CD8-positive, alpha-beta memory T cell (primary cell): ENCODE measurements around the gene WDR77. TPM values are rescaled to one million over a fixed set of nuclear protein-coding genes. Genes with fewer than 3 reads are reported as not detected.

ENCODE experiments used
- CTCF ChIA-PET: fragments of 350-600 bp; sonication (Branson Sonifier 250); formaldehyde crosslinking; loops from one replicate; lab custom pipeline; 2021; ENCODE audit warnings: antibody characterized with exemption; lab: Charles Lee
- POLR2A ChIA-PET: fragments of 350-600 bp; sonication (Branson Sonifier 250); formaldehyde crosslinking; loops from one replicate; lab custom pipeline; 2021; ENCODE audit warnings: antibody characterized with exemption; lab: Charles Lee
- DNase-seq, 5 donors: peaks; one replicate each; pipeline versions ENCODE4 v3.0.0 to v3.0.0-alpha.2; 2020 to 2022; ENCODE audit warnings: mixed read lengths in 1 of 5
- H3K27ac ChIP-seq: one replicate; pipeline ENCODE4 v1.7.0; 2013; ENCODE audit warnings: low read depth, mild to moderate bottlenecking, low read length, moderate library complexity
- H3K27me3 ChIP-seq: 2 replicates; pipeline ENCODE4 v1.7.0; 2013; ENCODE audit warnings: low read length, mild to moderate bottlenecking; ENCODE audit not compliant: insufficient read depth, poor library complexity, severe bottlenecking
- H3K36me3 ChIP-seq: 2 replicates; pipeline ENCODE4 v1.7.0; 2013; ENCODE audit warnings: mild to moderate bottlenecking, low read length, moderate library complexity; ENCODE audit not compliant: insufficient read depth
- H3K4me1 ChIP-seq: 2 replicates; pipeline ENCODE4 v1.7.0; 2013; ENCODE audit warnings: mild to moderate bottlenecking, low read length, moderate library complexity; ENCODE audit not compliant: insufficient read depth
- H3K4me3 ChIP-seq: 2 replicates; pipeline ENCODE4 v1.7.0; 2013; ENCODE audit warnings: mild to moderate bottlenecking, low read length
- H3K9me3 ChIP-seq: 2 replicates; pipeline ENCODE4 v1.7.0; 2013; ENCODE audit warnings: mild to moderate bottlenecking, low read length
- H3K27ac Mint-ChIP-seq, 8 donors: one replicate each; pipeline ENCODE4 v1.8.0; 2020 to 2021; ENCODE audit warnings: mixed read lengths in 8 of 8, mild to moderate bottlenecking in 6 of 8, inconsistent platforms in 3 of 8, moderate library complexity in 3 of 8
- H3K27me3 Mint-ChIP-seq, 2 donors: one replicate each; pipeline ENCODE4 v1.8.0; 2020 to 2021; ENCODE audit warnings: mixed read lengths in 2 of 2, mild to moderate bottlenecking in 1 of 2, moderate library complexity in 1 of 2
- H3K36me3 Mint-ChIP-seq, 3 donors: one replicate each; pipeline ENCODE4 v1.8.0; 2020 to 2021; ENCODE audit warnings: mixed read lengths in 3 of 3, inconsistent platforms in 1 of 3, mild to moderate bottlenecking in 1 of 3
- H3K4me1 Mint-ChIP-seq, 3 donors: one replicate each; pipeline ENCODE4 v1.8.0; 2020 to 2021; ENCODE audit warnings: mixed read lengths in 3 of 3, inconsistent platforms in 1 of 3, mild to moderate bottlenecking in 1 of 3
- H3K4me3 Mint-ChIP-seq, 7 donors: one replicate each; pipeline ENCODE4 v1.8.0; 2020 to 2021; ENCODE audit warnings: mixed read lengths in 7 of 7, mild to moderate bottlenecking in 6 of 7, moderate library complexity in 4 of 7, inconsistent platforms in 2 of 7
- H3K9me3 Mint-ChIP-seq, 5 donors: one replicate each; pipeline ENCODE4 v1.8.0; 2020 to 2022; ENCODE audit warnings: mixed read lengths in 5 of 5, mild to moderate bottlenecking in 3 of 5, moderate library complexity in 2 of 5, inconsistent platforms in 1 of 5
- polyA plus RNA-seq: library from polyadenylated mRNA; unstranded; fragments of 300-500 nt; fragmentation: Illumina TruSeq; gene quantifications from one replicate; pipeline ENCODE4 v1.2.3, GENCODE V29; 2021
- total RNA-seq, 2 experiments: library from RNA; stranded (reverse); gene quantifications; one replicate each; pipeline ENCODE4 v1.2.3, GENCODE V29; 2021

Gene WDR77
- total RNA-seq (10 to 100 TPM; 73.2 to 74.7 TPM), polyA plus RNA-seq (42.2 TPM)

DNA sequence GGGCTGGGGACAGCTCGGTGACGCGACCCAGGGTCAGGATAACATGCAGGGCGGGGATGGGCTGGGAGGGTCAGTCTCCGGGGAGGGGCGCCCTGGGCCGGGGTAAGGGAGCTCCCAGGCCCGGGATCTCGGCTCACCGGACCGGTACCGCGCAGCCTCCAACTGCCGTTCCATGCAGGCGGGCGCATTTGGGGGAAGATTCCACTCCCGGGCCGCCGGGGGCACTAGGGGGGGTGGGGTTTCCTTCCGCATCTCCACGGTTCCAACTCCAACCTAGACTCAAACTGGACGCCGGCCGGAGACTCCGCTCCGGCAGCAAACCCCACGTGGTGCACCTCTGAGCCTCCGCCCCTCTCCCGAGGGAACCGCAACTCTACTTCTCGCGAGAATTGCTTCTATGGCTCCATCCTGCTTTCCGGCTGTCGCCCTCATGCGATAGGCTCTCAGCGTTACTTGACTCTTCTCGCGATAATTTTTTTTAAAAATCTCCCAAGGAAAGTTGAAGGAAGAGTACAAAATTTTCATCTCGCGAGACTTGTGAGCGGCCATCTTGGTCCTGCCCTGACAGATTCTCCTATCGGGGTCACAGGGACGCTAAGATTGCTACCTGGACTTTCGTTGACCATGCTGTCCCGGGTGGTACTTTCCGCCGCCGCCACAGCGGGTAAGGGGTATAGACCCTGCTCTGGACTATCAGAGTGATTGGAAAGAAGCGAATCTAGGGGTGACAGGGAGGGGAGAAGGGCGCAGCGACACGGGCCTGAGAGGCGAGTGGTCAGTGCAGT lies at the start of gene WDR77, which contains the start of gene ATP5PB:
TSS of gene WDR77 (minus strand) at position 339 of the 785 bp plus-strand sequence. CDS start at position 252, 87 bp downstream.
TSS of gene ATP5PB (plus strand) at position 547 of the 785 bp plus-strand sequence. CDS start at position 625, 78 bp downstream.
- no peaks in the 10 kb centered on the region for H3K9me3 ChIP-seq
- peaks cover 59% of the 10 kb centered on the region for H3K4me1 ChIP-seq
- peak within 1 kb of the TSS; percentile 92 for H3K27ac ChIP-seq
- H3K27me3 ChIP-seq: no peaks in the 10 kb centered on the region
- Mint-ChIP-seq H3K4me1 (peaks cover 68 to 91% (median 81%) of the 10 kb centered on the region in 3 donors), H3K4me3 (peak within 1 kb of the TSS; percentile 98 to 100 (median 100)), H3K36me3 (peaks cover 0 to 72% (median 18%) of the 10 kb centered on the region in 3 donors), H3K27ac (peak within 1 kb of the TSS; percentile 89 to 100 (median 99)), H3K27me3 (peaks cover 0 to 1% of the 10 kb centered on the region in 2 donors), H3K9me3 (no peaks in the 10 kb centered on the region)
- H3K4me3 ChIP-seq: peak within 1 kb of the TSS; percentile 98
- peaks cover 15% of the 10 kb centered on the region for H3K36me3 ChIP-seq
- ChIA-PET POLR2A (interaction anchor here (0.6 to 1.7 kb wide), 5 partner anchors 14 to 306 kb away, joined by 3 to 6 read pairs (median 4); partner anchors contain the start of gene DDX20), CTCF (interaction anchor here (0.7 to 7.2 kb wide), 5 partner anchors 23 to 223 kb away, joined by 3 to 38 read pairs (median 5); no protein-coding TSS in a partner anchor)
- peak; percentile 83 to 96 (median 94) for DNase-seq

DNA sequence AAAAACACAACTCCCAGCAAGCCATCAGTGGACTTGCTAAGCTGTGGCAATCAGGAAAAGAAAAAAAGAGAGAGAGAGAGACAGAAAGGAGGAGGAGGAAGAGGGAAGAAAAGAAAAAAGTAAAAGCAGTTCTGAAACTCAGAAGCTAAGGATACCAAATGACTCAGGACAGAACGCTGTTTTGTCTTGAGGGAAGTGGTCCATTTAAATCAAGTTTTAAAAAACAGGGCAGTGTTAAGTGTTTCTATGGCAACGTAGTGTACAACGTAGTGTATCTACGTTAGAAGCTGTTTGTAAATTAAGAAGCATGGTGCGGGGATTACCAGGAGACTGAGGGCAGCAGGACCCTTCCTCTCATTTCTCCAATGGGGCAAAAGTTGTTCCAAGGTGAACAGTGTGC lies 48.5 kb upstream of the WDR77 start:
- no peaks in the 10 kb centered on the region for H3K27me3 Mint-ChIP-seq
- peaks cover 0 to 14% (median 4%) of the 10 kb centered on the region in 3 donors for H3K36me3 Mint-ChIP-seq
- Histone ChIP-seq H3K9me3 (peaks cover 5% of the 10 kb centered on the region), H3K36me3 (no peaks in the 10 kb centered on the region), H3K27me3 (no peaks in the 10 kb centered on the region), H3K4me1 (peaks cover 2% of the 10 kb centered on the region), H3K27ac (no peak overlapping the region), H3K4me3 (no peak overlapping the region)
- no peak overlapping the region for H3K27ac Mint-ChIP-seq
- no peak overlapping the region for H3K4me3 Mint-ChIP-seq
- peaks cover 3 to 18% (median 9%) of the 10 kb centered on the region in 3 donors for H3K4me1 Mint-ChIP-seq
- DNase-seq: no peak
- CTCF ChIA-PET: interaction anchor here (1.1 to 3.9 kb wide), 3 partner anchors 10 to 21 kb away, joined by 3 to 27 read pairs (median 3); no protein-coding TSS in a partner anchor
- POLR2A ChIA-PET: no interaction called here
- H3K9me3 Mint-ChIP-seq: peaks cover 0 to 9% (median 5%) of the 10 kb centered on the region in 5 donors

DNA sequence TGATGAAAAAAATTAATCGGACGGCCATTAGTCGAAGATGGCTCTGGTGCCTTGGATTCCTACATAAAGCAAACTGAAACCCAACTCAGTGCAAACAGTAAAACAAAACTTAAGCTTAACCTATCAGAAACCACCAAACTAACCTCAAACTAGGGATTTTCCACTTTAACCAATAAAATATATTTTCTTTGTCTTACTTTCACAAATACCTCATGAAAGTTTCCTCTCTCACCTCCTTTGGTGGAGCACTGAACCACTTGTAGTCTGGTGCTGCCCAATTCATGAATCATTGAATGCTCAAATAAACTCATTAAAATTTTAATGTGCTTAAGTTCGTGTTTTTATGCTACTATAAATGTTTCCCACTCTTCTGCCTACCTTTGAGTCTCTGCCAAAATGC lies 47.3 kb upstream of the WDR77 start:
- ChIA-PET POLR2A (no interaction called here), CTCF (interaction anchor here (1.1 to 3.9 kb wide), 4 partner anchors 11 to 273 kb away, joined by 3 to 27 read pairs (median 4); no protein-coding TSS in a partner anchor)
- peaks cover 0 to 14% (median 4%) of the 10 kb centered on the region in 3 donors for H3K36me3 Mint-ChIP-seq
- Histone ChIP-seq H3K27ac (no peak overlapping the region), H3K27me3 (no peaks in the 10 kb centered on the region), H3K36me3 (no peaks in the 10 kb centered on the region), H3K4me3 (no peak overlapping the region), H3K9me3 (peaks cover 5% of the 10 kb centered on the region), H3K4me1 (no peaks in the 10 kb centered on the region)
- H3K27me3 Mint-ChIP-seq: no peaks in the 10 kb centered on the region
- H3K9me3 Mint-ChIP-seq: peaks cover 0 to 9% (median 5%) of the 10 kb centered on the region in 5 donors
- H3K4me1 Mint-ChIP-seq: peaks cover 2 to 12% (median 6%) of the 10 kb centered on the region in 3 donors
- H3K4me3 Mint-ChIP-seq: no peak overlapping the region
- H3K27ac Mint-ChIP-seq: no peak overlapping the region
- no peak for DNase-seq

DNA sequence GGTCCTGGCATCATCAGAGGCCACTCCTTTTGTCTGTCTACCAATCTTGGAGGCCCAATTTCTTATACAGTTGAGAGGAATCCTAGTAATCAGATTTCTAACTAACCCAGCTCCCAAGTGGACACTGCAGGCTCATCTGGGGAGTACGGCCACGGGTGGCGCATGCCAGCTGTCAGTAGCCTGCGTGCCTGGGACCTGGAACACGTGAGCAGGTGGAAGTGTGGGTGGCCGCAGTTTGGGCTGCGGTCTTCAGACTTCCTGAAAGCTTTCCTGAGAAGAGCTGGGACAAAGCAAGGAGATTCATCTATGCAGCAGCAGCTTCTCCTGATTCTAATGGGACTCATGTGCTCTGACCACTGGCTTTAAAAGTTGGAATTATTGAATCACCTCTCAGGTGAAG lies 42.0 kb upstream of the WDR77 start:
- Mint-ChIP-seq H3K36me3 (peaks cover 0 to 4% (median 0%) of the 10 kb centered on the region in 3 donors), H3K9me3 (peaks cover 0 to 4% (median 0%) of the 10 kb centered on the region in 5 donors), H3K27ac (no peak overlapping the region), H3K27me3 (no peaks in the 10 kb centered on the region), H3K4me3 (no peak overlapping the region), H3K4me1 (no peaks in the 10 kb centered on the region)
- Histone ChIP-seq H3K27me3 (no peaks in the 10 kb centered on the region), H3K4me3 (no peak overlapping the region), H3K36me3 (no peaks in the 10 kb centered on the region), H3K27ac (no peak overlapping the region), H3K9me3 (no peaks in the 10 kb centered on the region), H3K4me1 (no peaks in the 10 kb centered on the region)
- POLR2A ChIA-PET: no interaction called here
- CTCF ChIA-PET: interaction anchor here (1.0 kb wide), 1 partner anchor 10 kb away, joined by 3 read pairs; no protein-coding TSS in a partner anchor
- no peak for DNase-seq

DNA sequence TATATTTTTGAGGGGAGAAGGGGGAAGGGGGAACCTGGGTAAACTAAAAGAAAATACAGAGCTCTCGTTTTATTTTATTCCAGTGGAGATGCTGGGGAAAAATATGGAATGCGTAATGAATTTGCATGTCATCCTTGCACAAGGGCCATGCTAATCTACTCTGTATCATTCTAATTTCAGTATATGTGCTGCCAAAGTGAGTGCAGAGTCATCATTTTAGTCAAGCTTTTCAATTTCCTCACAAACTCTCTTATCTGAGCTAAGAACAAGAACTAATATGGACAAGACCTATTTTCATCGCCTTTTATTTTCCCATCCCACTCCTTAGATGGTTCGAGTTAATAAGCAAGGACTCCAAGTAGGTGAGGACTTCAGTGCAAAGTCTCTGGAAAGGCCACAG lies 41.2 kb upstream of the WDR77 start:
- CTCF ChIA-PET: interaction anchor here (0.8 to 1.2 kb wide), 3 partner anchors 9 to 18 kb away, joined by 3 to 4 read pairs (median 3); no protein-coding TSS in a partner anchor
- Mint-ChIP-seq H3K4me1 (no peaks in the 10 kb centered on the region), H3K27me3 (no peaks in the 10 kb centered on the region), H3K27ac (no peak overlapping the region), H3K36me3 (no peaks in the 10 kb centered on the region), H3K9me3 (no peaks in the 10 kb centered on the region), H3K4me3 (no peak overlapping the region)
- H3K27me3 ChIP-seq: no peaks in the 10 kb centered on the region
- no peak overlapping the region for H3K27ac ChIP-seq
- DNase-seq: no peak
- H3K4me3 ChIP-seq: no peak overlapping the region
- no peaks in the 10 kb centered on the region for H3K36me3 ChIP-seq
- POLR2A ChIA-PET: no interaction called here
- H3K9me3 ChIP-seq: no peaks in the 10 kb centered on the region
- H3K4me1 ChIP-seq: no peaks in the 10 kb centered on the region

DNA sequence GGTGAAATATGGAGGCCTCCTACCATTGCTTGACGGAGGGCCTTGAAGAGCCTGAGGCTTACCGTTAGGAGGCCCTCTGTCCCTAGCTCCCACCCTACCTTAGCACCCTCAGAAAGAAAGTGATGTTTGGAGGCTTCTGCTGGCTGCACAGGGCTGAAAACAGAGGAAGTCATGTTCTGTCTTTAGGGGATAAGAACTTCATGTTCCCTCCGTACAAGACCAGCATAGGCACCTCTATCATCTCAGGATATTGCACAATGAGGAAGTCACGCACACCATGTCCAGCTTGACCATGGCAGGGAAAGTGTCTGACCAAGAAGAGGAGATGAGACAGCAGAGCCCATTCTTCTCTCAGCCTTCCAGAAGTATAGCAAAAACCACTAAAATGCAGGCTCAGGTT lies 40.5 kb upstream of the WDR77 start:
- no peak overlapping the region for H3K4me3 ChIP-seq
- no peak for DNase-seq
- Mint-ChIP-seq H3K27me3 (no peaks in the 10 kb centered on the region), H3K27ac (no peak overlapping the region), H3K4me1 (no peaks in the 10 kb centered on the region), H3K9me3 (no peaks in the 10 kb centered on the region), H3K36me3 (no peaks in the 10 kb centered on the region), H3K4me3 (no peak overlapping the region)
- H3K27ac ChIP-seq: no peak overlapping the region
- H3K36me3 ChIP-seq: no peaks in the 10 kb centered on the region
- ChIA-PET POLR2A (no interaction called here), CTCF (interaction anchor here (1.1 to 1.2 kb wide), 2 partner anchors 18 to 19 kb away, joined by 3 to 4 read pairs; no protein-coding TSS in a partner anchor)
- no peaks in the 10 kb centered on the region for H3K9me3 ChIP-seq
- H3K4me1 ChIP-seq: no peaks in the 10 kb centered on the region
- no peaks in the 10 kb centered on the region for H3K27me3 ChIP-seq

DNA sequence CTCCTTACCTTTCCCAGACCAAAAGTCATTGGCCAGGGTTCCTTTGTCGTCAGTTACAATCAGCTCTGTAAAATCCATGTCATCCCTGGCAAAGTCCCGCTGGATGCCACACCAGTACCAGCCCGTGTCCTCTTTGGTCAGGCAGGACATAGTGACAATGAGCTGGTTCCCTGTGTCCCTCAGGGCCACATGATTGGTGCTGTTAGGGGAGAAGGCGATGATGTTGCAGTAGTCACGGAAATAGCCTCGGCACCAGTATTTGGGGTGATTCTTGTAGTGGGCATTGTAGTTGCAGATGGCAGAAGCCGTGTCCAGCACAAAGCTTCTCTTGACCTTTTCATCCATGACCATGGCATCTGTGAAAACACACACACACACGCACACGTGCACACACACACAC lies 39.6 kb upstream of the WDR77 start:
- no peaks in the 10 kb centered on the region for H3K4me1 ChIP-seq
- H3K27me3 ChIP-seq: no peaks in the 10 kb centered on the region
- CTCF ChIA-PET: interaction anchor here (1.1 kb wide), 1 partner anchor 20 kb away, joined by 3 read pairs; no protein-coding TSS in a partner anchor
- H3K4me3 ChIP-seq: no peak overlapping the region
- Mint-ChIP-seq H3K9me3 (no peaks in the 10 kb centered on the region), H3K27ac (no peak overlapping the region), H3K4me1 (peaks cover 0 to 5% (median under 1%) of the 10 kb centered on the region in 3 donors), H3K27me3 (no peaks in the 10 kb centered on the region), H3K4me3 (no peak overlapping the region), H3K36me3 (no peaks in the 10 kb centered on the region)
- H3K27ac ChIP-seq: no peak overlapping the region
- DNase-seq: no peak
- no peaks in the 10 kb centered on the region for H3K36me3 ChIP-seq
- H3K9me3 ChIP-seq: no peaks in the 10 kb centered on the region
- POLR2A ChIA-PET: no interaction called here

DNA sequence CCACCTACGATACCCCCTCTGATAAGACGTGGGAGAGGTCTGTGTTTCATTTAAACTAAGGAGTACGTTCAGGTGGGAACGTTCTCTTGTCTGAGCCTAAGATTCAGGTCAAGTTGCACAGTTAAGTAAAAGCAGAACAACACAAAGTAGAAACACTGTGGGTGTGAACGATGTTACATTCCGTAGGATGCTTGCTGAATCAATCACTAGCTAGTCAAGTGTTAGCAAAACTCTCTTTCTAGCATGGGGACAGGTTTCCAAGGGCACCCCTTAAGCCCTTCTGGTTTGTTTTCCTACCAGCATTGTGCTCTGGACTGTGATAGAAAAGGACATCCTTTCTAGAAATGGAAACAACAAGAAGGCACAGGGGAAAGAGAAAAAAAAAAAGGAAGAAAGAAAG lies 38.1 kb upstream of the WDR77 start:
- H3K4me3 Mint-ChIP-seq: no peak overlapping the region
- H3K27me3 Mint-ChIP-seq: no peaks in the 10 kb centered on the region
- Histone ChIP-seq H3K4me1 (no peaks in the 10 kb centered on the region), H3K9me3 (no peaks in the 10 kb centered on the region), H3K27ac (no peak overlapping the region), H3K36me3 (no peaks in the 10 kb centered on the region), H3K4me3 (no peak overlapping the region), H3K27me3 (no peaks in the 10 kb centered on the region)
- ChIA-PET POLR2A (no interaction called here), CTCF (no interaction called here)
- no peaks in the 10 kb centered on the region for H3K36me3 Mint-ChIP-seq
- peaks cover 0 to 11% (median 6%) of the 10 kb centered on the region in 3 donors for H3K4me1 Mint-ChIP-seq
- no peaks in the 10 kb centered on the region for H3K9me3 Mint-ChIP-seq
- no peak overlapping the region for H3K27ac Mint-ChIP-seq
- DNase-seq: no peak
